Mucosa of gallbladder (tissue), 1 donor: ENCODE data around the gene LGALS4. TPM values are rescaled to one million over a fixed set of nuclear protein-coding genes. Genes with fewer than 3 reads are reported as not detected.
"Not testable (repeated sequence)": the region's sequence is repeated elsewhere in the genome, so short reads cannot be mapped to it uniquely, and the experiment has no call there.

Source experiments
- DNase-seq: peaks from one replicate; pipeline ENCODE4 v3.0.0-alpha.2; 2020; ENCODE audit warnings: low spot score
- total RNA-seq: library from RNA; stranded (reverse); gene quantifications from one replicate; pipeline ENCODE4 v1.2.1, GENCODE V29; 2021
- donor health status: DM: no; HTN: no; CAD: no.

The LGALS4 gene
- total RNA-seq, 1 donor from 2014 or later = 1,935 TPM

GRCh38 chr19:38842439-38843174, 29.9 kb upstream of the LGALS4 start:
- DNase-seq = peak; percentile 45

DNA sequence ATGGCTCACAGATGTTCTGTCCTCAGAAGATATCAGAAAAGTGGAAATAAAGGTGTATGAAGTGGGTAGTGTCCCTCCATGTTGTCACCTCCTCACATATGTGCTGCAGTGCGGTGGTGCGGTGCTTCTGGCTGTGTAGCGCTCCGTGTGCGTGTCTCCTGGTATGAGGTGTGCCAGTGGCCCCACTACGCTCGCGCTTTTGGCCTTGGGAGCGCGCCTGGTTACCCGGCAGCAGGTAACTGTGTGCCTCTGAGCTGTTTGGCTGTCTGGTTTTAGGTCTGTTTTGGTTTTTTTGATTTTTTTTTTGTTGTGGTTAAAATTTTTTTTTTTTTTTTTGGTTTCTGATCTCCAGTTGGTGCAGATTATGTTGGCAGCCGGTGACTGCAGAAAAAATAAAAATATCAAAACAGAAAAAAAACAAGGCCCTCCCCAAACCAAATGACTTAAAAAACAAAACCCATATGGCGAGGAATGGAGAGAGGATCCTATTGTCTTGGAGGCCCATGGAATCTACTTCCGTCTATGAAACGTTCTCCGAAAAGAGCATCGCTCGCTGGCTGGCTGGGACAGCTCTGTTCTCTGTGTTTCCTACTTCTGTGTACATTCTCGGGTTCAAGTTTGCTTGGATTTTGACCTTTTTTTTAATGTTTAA, 29.2 kb upstream of the LGALS4 start:
- DNase-seq = no peak

DNA sequence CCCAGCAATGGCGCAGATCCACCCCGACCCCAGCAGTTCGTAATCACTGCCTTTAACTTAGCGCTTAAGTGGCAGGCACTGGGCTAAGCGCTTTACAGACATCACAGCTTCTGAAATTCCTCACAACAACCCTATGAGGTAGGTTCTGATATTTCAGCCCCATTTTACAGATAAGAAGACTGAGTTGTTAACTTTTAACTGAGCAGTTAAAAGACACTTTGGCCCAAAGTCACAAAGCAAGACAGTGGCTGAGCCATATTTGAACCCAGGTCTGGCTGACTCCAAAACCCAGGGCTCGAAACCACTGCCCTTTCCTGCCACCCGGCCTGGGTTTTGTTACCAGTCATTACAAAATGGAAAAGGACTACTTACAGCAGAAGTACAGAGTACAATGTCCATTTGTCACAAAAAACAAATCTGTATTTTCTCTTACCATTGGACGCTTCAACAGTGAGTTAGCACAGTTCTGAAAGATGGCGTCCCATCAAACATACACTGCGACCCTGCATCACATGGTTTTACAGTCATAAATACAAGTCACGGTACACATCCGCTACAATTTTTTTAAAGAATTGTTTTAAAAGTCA, 28.5 kb upstream of the LGALS4 start:
- no peak for DNase-seq

DNA sequence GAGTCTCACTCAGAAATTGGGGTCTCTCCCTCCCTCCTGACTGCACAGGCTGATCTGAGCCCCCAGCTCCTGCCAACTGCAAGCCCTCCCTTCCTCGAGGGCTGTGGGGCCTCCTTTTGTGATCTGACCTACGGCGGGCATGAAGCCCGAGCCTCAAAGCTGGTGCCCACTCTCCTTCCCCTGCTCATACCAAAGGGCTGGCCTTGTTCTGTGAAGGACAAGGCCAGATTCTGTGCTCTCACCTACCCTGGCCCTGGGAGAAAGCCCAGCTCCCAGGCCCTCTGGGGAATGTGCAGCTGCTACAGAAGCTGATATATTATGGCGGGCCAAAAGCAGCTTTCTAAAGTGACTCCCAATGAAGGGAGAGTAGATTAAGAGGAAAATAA, 27.8 kb upstream of the LGALS4 start:
- no peak for DNase-seq

DNA sequence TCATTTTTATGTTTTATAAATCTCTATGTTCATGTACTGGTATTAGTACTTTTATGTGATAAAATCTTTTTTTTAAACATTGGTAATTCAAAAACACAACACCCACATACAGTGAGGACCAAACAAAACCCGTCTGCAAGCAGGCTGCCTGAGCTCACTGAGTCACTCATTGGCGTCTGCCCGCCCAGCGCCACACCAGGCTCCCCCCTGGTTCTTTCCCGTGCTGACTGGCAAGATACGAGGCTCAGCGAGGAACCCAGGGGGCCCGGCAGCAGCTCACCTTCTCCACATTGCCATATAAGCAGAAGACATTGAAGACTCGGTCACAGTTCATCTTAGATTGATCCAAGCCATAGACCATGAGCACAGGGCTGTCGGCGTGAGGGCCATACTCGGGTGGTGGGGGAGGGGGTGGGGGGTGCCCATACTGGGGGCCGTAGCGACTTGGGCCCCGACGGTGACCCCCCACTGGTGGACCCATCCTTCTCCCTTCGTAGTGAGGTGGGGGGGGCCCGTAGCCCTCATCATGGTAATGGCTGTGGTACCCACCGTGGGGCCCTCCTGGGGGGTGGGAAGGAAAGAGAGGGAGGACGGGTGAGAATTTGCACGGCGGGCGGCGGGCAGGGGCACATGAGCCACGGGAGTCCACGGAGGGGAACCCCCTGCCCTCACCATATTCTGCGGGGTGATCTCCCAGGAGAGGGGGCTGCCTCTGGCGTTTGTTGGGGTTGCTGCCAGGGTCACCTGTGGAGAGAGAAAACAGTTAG, 27.3 kb upstream of the LGALS4 start:
- no peak for DNase-seq

- no peak for DNase-seq
Measured at GRCh38 chr19:38838986-38839761, 26.4 kb upstream of the LGALS4 start.

GRCh38 chr19:38838208-38838985, 25.7 kb upstream of the LGALS4 start:
- no peak for DNase-seq

DNA sequence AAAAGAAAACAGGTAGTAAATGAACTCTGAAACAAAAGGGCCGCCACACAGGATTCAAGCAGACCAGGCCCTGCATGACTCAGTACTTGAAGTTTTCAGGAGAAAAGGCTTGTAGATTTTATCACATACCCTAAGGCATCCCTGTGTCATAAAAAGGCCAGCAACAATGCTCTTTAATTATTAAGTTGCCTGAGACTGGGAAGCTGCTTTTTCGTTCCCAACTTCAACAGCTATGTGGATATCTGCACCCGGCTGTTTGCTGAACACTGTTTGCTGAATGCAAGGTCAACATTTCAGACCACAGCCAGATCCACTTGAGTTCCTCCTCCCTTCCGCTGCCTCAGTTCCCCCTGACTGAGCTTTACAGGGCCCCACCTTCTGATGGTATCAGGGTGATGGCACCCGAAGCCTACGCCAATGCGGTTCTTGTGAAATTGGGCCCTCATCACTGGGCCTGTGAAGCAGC, 24.9 kb upstream of the LGALS4 start:
- no peak for DNase-seq

GRCh38 chr19:38836983-38837626, 24.4 kb upstream of the LGALS4 start:
- no peak for DNase-seq

GRCh38 chr19:38836159-38836982, 23.6 kb upstream of the LGALS4 start:
- no peak for DNase-seq

GRCh38 chr19:38834590-38834989, 21.8 kb upstream of the LGALS4 start:
- DNase-seq = no peak

GRCh38 chr19:38834104-38834490, 21.4 kb upstream of the LGALS4 start:
- no peak for DNase-seq

- DNase-seq = no peak
Measured at GRCh38 chr19:38833092-38833425, 20.3 kb upstream of the LGALS4 start.

GRCh38 chr19:38831142-38831605, 18.4 kb upstream of the LGALS4 start:
- DNase-seq = peak; percentile 70

GRCh38 chr19:38830039-38830733, 17.4 kb upstream of the LGALS4 start:
- no peak for DNase-seq

GRCh38 chr19:38829203-38829602, 16.5 kb upstream of the LGALS4 start:
- not testable (repeated sequence) for DNase-seq

DNA sequence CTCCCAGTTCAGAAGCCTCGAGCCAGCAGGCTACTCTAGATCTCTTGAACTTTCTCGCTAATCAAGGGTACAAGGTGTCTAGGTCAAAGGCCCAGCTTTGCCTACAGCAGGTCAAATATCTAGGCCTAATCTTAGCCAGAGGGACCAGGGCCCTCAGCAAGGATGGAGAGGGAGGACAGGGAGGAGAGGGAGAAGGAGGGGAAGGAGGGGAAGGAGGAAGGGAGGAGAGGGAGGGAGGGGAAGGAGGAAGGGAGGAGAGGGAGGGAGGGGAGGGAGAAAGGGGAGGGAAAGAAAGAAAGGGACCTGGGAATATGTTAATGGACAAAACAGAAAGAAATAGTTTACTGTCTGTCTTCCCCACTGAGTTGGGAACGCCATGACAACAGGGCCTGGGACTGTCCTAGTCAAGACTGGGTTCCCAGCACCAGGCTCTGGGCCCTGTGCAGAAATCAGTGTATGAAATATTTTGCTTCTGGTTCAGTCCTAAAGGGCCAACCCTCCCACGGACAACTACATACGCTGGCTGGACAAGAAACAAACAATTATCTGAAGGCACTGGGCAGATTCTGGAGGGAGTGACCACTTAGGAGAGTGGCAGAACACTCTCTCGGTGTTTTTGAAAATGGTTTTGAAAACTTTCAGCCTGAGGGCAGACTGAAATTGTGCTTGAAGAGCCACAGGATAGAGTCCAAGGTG, 14.3 kb upstream of the LGALS4 start:
- DNase-seq = no peak

- DNase-seq = not testable (repeated sequence)
Measured at GRCh38 chr19:38825936-38826335, 13.2 kb upstream of the LGALS4 start.
